ENCODE data around the gene BTBD6. TPM values are rescaled to one million over a fixed set of nuclear protein-coding genes. Genes with fewer than 3 reads are reported as not detected.

The BTBD6 gene
- total and polyA plus RNA-seq, 9 donors = 16.6 to 40.1 (median 34.4) TPM

GRCh38 chr14:105249182-105250007 lies 1.1 kb downstream of the BTBD6 start:
- intact Hi-C loops (cut with DNase I) = no loop called here
- no peak for TF ChIP-seq CTCF (IDR thresholded peaks at IDR 0.05)
- no peak for TF ChIP-seq EP300 (IDR thresholded peaks at IDR 0.05)
- TF ChIP-seq POLR2A (IDR thresholded peaks at IDR 0.05) = no peak
- WGBS, 3 donors = 42 to 48% (median 48%) methylated on average over 53 to 62 of the region's 62 CpGs
- Histone ChIP-seq H3K4me1 (ENCODE audit: insufficient read depth) (peaks cover 8% of the 10 kb centered on the region), H3K36me3 (no peaks in the 10 kb centered on the region), H3K27me3 (no peaks in the 10 kb centered on the region), H3K27ac (peak overlapping the region; percentile 80 to 95), H3K4me3 (peak overlapping the region; percentile 66), H3K9me3 (no peaks in the 10 kb centered on the region)
- peak in 3 of 5 donors; percentile 23 to 49 (median 38) for DNase-seq

DNA sequence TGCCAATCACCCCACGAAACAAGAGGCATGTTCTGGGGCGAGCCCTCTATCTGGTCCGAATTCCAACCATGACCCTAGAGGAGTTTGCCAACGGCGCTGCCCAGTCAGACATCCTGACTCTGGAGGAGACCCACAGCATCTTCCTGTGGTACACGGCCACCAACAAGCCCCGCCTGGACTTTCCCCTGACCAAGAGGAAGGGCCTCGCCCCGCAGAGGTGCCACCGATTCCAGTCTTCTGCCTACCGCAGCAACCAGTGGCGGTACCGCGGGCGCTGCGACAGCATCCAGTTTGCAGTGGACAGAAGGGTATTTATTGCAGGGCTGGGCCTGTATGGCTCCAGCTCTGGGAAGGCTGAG lies 1.7 kb downstream of the BTBD6 start:
- DNase-seq = no peak
- intact Hi-C loops (cut with DNase I) = no loop called here
- H3K36me3 ChIP-seq = no peaks in the 10 kb centered on the region
- no peaks in the 10 kb centered on the region for H3K9me3 ChIP-seq
- H3K27ac ChIP-seq = no peak overlapping the region
- H3K4me3 ChIP-seq = no peak overlapping the region
- H3K4me1 ChIP-seq (ENCODE audit: insufficient read depth) = peaks cover 8% of the 10 kb centered on the region
- TF ChIP-seq CTCF (IDR thresholded peaks at IDR 0.05) (no peak), EP300 (IDR thresholded peaks at IDR 0.05) (no peak), POLR2A (IDR thresholded peaks at IDR 0.05) (no peak)
- no peaks in the 10 kb centered on the region for H3K27me3 ChIP-seq
- WGBS, 3 donors = 93 to 96% (median 93%) methylated on average over 16 of the region's 16 CpGs

- Histone ChIP-seq H3K4me1 (ENCODE audit: insufficient read depth) (peaks cover 8% of the 10 kb centered on the region), H3K9me3 (no peaks in the 10 kb centered on the region), H3K27ac (no peak overlapping the region), H3K4me3 (no peak overlapping the region), H3K27me3 (no peaks in the 10 kb centered on the region), H3K36me3 (no peaks in the 10 kb centered on the region)
- DNase-seq = no peak
- WGBS, 3 donors = 72 to 81% (median 73%) methylated on average over 4 of the region's 4 CpGs
- TF ChIP-seq CTCF (IDR thresholded peaks at IDR 0.05) (no peak), POLR2A (IDR thresholded peaks at IDR 0.05) (no peak), EP300 (IDR thresholded peaks at IDR 0.05) (no peak)
- intact Hi-C loops (cut with DNase I) = no loop called here
These were observed 2.7 kb downstream of the BTBD6 start for GRCh38 chr14:105250986-105251385.

GRCh38 chr14:105251920-105252319 lies 3.6 kb downstream of the BTBD6 start:
- no peak for TF ChIP-seq POLR2A (IDR thresholded peaks at IDR 0.05)
- TF ChIP-seq CTCF (IDR thresholded peaks at IDR 0.05) = no peak
- no peak for TF ChIP-seq EP300 (IDR thresholded peaks at IDR 0.05)
- Histone ChIP-seq H3K27ac (no peak overlapping the region), H3K36me3 (no peaks in the 10 kb centered on the region), H3K4me1 (ENCODE audit: insufficient read depth) (peaks cover 8% of the 10 kb centered on the region), H3K9me3 (no peaks in the 10 kb centered on the region), H3K27me3 (no peaks in the 10 kb centered on the region), H3K4me3 (no peak overlapping the region)
- 91 to 92% (median 91%) methylated on average over 6 of the region's 6 CpGs for WGBS, 3 donors
- DNase-seq = no peak
- intact Hi-C loops (cut with DNase I) = no loop called here

All from ovary (tissue), 9 donors.